Keratinocyte (primary cell): ENCODE data around the gene SCTR.

ENCODE experiments used
- EZH2 ChIP-seq: IDR thresholded peaks from one replicate; pipeline ENCODE4 v1.6.1; 2012; ENCODE audit warnings: inconsistent platforms, mild to moderate bottlenecking, low read length, moderate library complexity
- TF ChIP-seq, protein P1 (sequence below), 3 experiments: IDR thresholded peaks in 1 of 3; conservative IDR thresholded peaks in 1 of 3; optimal IDR thresholded peaks in 1 of 3; 2 replicates in 2 of 3; 3 replicates in 1 of 3; pipeline versions ENCODE3 to v1.5.1; 2011; ENCODE audit warnings: low read length in 3 of 3, mild to moderate bottlenecking in 3 of 3, moderate library complexity in 2 of 3, control low read depth in 1 of 3, inconsistent platforms in 1 of 3; ENCODE audit not compliant: insufficient read depth in 2 of 3; ENCODE audit errors: extremely low read depth in 1 of 3

GRCh38 chr2:119508756-119509155 is 15.5 kb downstream of the SCTR start:
- TF ChIP-seq, protein P1, sequence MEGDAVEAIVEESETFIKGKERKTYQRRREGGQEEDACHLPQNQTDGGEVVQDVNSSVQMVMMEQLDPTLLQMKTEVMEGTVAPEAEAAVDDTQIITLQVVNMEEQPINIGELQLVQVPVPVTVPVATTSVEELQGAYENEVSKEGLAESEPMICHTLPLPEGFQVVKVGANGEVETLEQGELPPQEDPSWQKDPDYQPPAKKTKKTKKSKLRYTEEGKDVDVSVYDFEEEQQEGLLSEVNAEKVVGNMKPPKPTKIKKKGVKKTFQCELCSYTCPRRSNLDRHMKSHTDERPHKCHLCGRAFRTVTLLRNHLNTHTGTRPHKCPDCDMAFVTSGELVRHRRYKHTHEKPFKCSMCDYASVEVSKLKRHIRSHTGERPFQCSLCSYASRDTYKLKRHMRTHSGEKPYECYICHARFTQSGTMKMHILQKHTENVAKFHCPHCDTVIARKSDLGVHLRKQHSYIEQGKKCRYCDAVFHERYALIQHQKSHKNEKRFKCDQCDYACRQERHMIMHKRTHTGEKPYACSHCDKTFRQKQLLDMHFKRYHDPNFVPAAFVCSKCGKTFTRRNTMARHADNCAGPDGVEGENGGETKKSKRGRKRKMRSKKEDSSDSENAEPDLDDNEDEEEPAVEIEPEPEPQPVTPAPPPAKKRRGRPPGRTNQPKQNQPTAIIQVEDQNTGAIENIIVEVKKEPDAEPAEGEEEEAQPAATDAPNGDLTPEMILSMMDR (optimal IDR thresholded peaks at IDR 0.05 in 1 of 3, IDR thresholded peaks at IDR 0.05 in 1 of 3, conservative IDR thresholded peaks at IDR 0.05 in 1 of 3; ENCODE audit: extremely low read depth in 1 of 3, insufficient read depth in 2 of 3, low read length in 3 of 3), result no peak
- no peak for TF ChIP-seq EZH2
